Activated CD8-positive, alpha-beta memory T cell treated with anti-CD3 and anti-CD28 coated beads for 36 hours (primary cell): ENCODE data around the gene MAP3K14. TPM values are rescaled to one million over a fixed set of nuclear protein-coding genes. Genes with fewer than 3 reads are reported as not detected.

Experiments
- CTCF ChIA-PET: fragments of 350-600 bp; sonication (Branson Sonifier 250); formaldehyde crosslinking; loops from one replicate; lab custom pipeline; 2021; ENCODE audit warnings: antibody characterized with exemption; lab: Charles Lee
- POLR2A ChIA-PET: fragments of 350-600 bp; sonication (Branson Sonifier 250); formaldehyde crosslinking; loops from one replicate; lab custom pipeline; 2021; ENCODE audit warnings: antibody characterized with exemption; lab: Charles Lee
- total RNA-seq, 2 experiments: library from RNA; stranded (reverse); gene quantifications; one replicate each; pipeline ENCODE4 v1.2.3, GENCODE V29; 2021

MAP3K14 gene
- total RNA-seq, 2 experiments from 2014 or later, result 47.5 to 51.6 TPM

DNA sequence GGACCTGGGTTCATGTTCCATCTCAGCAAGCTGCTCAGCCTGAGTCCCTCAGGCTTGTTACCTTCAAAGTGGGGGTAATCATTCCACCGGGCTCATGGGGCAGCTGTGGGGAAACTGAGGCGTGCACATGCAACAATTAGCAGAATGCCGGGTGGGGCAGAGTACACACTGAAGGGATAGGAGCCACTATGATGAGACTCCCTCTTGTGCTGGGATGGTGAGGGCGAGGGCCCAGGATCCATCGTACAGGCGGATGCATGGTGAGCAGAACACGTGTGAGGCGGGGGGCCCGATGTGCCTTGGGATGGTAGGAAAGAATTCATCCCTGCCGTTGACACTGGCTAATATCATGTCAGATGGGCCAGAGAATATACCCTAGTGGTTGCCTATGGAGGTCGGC, 25.5 kb upstream of the MAP3K14 start:
- CTCF ChIA-PET, result no interaction called here
- POLR2A ChIA-PET, result no interaction called here

DNA sequence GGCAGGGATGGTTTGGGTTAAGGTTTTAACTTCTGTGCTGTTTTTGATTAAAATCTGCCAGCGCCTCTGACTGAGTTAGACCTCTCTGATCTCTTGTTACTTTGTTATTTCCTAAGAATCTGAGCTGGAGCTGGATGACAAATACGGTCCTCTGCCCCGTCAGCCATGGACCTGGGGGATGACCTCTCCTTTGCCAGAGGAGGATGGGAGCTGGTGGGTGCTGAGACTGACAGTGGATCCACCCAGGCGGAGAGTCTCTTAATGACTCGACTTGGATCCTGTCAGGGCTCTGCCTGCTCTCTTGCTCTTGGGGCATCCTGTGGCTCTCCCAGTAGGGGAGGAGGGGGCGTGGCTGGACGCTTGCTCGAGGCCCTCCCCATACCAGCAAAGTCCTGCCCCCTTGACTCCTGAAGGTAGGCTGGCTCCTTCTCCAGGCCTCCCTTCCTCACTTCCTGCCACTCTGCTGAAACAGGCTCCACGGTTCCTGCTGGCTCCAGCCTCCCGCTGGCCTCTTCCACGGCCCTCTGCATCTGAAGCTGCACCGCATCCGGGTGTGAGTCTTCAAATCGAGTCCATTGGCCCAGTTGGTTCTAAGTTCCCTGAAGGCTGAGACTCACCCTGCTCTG, 24.8 kb upstream of the MAP3K14 start:
- POLR2A ChIA-PET, result no interaction called here
- CTCF ChIA-PET, result no interaction called here

DNA sequence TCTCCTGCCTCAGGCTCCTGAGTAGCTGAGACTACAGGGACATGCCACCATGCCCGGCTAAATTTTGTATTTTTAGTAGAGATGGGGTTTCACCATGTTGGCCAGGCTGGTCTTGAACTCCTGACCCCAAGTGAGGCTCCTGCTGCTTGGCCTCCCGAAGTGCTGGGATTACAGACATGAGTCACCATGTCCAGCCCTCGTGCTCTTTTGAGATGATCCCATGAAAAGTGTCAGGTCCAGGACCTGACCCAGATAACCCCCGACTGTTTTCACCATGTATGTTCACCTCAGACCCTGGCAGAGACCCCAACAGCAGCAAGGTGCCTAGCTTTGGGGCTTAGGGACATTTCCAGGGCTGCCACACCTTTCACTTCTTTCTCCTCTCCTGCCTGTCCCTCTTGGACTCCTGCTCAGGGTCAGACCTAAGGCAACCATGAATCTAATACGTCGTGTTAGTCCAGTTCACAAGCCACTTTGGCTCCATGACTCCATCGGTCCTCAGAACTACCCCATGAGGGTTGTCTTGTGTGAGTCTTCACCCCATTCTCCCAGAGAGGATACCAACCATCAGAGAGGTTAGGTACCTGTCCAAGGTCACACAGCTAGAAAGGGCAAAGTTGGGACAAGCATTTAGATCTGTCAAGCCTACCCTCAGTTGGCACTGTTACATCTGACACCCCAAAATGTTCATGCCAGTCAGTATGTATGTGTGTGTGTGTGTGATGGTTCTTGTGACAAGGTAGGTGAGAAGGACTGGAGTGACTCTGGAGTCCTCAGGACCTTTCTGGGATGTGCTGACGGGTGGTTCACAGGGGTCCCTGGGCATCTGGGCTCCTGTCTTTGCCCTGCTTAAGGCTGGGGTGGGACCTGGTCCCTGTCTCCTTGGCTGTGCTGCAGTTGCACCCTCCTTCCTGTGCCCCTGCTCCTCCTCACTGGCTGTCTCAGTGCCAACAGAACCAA, 23.1 kb upstream of the MAP3K14 start:
- POLR2A ChIA-PET, result no interaction called here
- CTCF ChIA-PET, result no interaction called here

DNA sequence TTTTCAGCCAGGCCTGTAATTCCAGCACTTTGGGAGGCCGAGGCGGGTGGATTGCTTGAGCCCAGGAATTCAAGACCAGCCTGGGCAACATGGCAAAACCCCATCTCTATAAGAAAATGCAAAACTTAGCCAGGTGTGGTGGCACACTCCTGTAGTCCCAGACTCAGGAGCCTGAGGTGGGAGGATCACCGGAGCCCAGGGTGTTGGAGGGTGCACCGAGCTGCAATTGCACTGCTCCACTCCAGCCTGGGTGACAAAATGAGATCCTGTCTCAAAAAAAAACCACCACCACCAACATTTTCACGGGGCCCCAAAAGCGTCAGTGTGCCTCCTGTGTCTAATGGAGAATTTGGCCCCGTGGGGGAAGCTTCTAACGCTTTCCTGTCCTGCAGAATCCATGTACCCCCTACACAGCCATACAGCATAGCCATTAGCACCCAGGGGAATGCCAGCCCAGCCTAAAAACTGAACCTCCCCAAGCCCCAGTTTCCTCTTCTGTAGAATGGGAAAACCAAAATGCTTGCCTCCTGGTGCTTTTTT, 22.2 kb upstream of the MAP3K14 start:
- POLR2A ChIA-PET, result no interaction called here
- CTCF ChIA-PET, result no interaction called here

DNA sequence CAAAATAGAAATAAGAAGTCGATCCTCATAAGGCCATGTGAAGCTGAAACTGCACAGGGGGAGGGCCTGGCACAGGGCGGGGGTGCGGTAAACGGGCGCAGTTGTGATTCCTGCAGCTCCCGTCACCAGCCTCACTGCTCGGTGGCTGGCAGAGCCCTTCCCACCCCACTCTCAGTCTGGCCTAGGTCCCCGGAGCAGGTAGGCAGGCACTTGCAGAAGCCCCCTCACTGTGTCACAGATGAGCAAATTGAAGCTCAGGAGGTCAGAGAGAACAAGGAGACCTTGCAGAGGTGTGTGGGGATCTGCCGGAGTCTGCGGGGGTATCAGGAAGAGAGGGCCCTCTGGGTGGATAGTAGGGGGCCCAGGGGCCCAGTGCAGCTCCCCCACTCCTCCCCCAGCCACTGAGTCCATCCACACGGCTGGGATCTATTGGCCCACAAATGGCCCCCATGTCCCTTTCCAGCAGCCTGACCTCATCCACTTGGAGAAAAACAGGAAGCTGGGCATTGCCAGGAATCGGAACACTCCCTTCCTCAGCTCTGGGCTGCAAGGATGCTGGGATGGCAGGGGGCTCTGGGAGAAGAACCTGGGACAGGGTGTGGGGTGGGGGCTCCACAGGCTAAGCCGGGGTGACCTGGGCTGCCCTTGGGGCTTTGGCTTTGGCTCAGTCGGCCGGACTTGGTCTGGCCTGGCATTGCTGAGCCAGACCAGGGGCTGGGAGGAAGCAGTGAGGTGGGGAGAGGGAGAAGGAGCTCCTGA, 21.4 kb upstream of the MAP3K14 start:
- POLR2A ChIA-PET, result no interaction called here

DNA sequence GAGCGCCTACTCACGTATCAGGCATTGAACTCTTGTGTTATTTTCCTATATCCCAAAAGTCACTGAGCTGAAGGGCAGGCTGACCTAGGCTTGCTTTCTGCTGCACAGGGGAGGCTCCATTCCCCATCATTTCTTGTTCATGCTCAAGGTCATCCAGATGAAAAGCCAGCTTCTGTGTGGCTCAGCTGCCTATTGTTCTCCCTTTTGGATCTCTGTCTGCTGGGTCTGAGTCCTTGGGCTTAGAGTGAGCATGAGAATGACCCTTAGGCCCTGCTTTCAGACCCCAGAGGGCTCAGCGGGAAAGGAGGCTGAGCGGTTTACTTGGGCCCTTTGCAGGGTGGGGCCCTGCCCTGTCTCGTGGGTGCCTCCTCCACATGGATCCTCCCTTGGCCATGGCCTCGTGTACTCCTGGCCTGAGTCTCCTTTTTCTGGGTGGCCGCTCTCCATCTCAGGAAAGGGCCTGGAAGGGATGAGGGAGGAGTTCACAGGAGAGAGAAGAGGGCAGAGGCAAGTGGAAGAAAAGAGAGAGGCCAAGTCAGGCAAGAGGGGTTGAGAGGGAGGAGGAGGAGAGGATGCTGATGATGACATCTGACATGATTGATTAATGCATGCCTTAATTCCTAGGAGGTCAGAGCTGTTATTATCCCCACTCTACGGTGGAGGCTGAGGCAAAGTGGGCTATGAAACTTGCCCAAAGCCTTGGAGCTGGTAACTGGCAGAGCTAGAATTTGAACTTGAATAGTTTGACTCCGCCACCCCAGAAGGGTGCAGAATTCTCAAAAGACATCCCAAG, 19.8 kb upstream of the MAP3K14 start:
- CTCF ChIA-PET, result no interaction called here
- POLR2A ChIA-PET, result no interaction called here

More for the DNA sequence above, 21.4 kb upstream of the MAP3K14 start:
- CTCF ChIA-PET, result interaction anchor here (1.0 kb wide), 1 partner anchor 119 kb away, joined by 3 read pairs; no protein-coding TSS in a partner anchor

DNA sequence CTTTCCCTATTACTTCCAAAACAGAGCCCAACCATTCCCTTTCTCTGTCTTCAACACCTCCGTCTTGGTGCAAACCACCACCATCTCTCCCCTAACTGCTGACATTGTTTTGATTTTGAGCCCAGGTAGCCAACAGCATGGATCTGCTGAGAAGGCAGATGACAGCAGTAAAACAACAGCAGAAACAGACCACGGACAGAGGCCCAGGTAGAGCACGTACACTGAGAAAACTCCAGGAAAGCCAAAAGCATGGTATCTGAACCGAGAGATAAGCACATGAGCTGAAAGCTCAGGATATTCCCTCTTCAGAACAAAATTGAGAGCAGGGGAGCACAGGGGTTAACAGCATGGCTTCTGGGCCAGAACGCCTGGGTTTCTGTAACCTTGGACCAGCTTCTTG, 18.9 kb upstream of the MAP3K14 start:
- CTCF ChIA-PET, result no interaction called here
- POLR2A ChIA-PET, result no interaction called here

DNA sequence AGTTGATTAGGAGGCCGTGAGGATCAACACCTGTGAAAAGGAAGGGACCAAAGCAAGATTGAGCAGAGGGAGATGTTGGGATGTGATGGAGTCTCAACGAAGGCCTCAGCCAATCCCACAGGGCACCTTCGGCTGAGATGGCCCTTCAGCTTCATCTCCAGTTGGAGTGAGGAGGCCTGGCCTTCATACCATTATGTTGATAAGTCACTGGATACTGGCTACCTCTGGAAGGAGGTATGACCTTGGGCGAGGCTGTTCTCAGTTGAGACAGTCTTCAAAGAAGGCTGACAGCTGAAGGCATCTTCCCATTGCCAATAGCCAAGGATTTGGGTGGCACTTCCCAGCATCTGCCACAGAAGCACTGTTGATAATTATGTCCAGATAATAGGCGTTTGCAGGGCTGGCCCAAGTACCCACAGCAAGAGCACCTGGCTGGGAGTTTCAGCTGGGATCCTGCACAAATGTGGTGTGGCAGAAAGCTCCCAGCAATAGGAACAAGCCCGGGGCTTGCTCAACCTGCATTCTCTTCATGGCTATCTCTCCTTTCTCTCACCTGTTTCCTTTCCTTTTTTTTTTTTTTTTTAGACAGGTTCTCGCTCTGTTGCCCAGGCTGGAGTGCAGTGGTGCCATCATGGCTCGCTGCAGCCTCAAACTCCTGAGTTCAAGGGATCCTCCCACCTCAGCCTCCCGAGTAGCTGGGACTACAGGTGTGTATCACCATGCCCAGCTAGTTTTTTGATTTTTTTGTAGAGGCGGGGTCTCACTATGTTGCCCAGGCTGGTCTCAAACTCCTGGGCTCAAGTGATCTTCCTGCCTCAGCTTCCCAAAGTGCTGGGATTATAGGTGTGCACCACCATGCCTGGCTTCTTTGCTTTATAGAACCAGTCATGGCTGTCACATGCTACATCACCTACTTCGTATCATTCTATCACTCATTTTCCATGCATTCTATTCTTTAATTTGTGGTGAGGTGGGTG, 18.2 kb upstream of the MAP3K14 start:
- ChIA-PET POLR2A (no interaction called here), CTCF (interaction anchor here (1.7 to 2.1 kb wide), 2 partner anchors 51 to 58 kb away, joined by 5 to 6 read pairs; no protein-coding TSS in a partner anchor)

DNA sequence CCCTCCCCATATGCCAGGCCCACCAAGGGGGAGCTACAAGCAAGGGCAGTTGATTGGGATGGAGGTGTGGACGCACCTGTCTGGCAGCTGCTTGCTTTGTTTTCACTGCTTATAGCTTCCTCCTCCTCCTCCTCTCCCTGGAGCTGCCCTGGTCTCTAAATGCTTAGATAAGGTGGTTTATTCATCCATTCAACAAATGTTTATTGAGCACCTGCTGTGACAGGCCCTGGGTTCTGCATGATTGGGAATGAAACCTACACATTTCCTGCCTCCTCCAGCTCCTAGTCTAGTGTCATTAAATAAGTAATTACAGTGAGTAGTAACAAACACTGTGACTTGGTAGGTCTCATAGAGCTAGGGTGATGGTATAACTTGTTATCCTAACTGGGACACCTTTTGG, 17.4 kb upstream of the MAP3K14 start:
- POLR2A ChIA-PET, result no interaction called here

DNA sequence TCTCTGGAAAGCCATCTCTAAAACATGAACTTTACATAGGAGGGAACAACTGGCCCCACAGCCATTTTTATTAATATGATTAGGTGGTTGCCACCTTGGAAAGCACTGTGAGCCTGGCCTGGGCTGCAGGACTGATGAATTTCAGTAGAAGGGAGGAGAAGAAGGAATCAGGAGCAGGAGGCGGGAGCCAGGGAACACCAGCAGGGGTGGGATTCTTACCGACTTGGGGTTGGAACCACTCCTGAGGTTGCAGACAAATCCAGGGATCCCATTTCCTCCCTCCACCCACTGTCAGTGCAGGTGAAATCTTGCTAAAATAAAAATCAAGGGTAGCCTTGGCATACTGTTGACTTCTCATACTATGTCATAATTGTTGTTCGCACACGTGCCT, 16.9 kb upstream of the MAP3K14 start:
- POLR2A ChIA-PET, result no interaction called here
- CTCF ChIA-PET, result interaction anchor here (0.6 to 2.1 kb wide), 3 partner anchors 52 to 270 kb away, joined by 3 to 6 read pairs (median 5); no protein-coding TSS in a partner anchor

More for the DNA sequence above, 17.4 kb upstream of the MAP3K14 start:
- CTCF ChIA-PET, result interaction anchor here (0.6 to 2.1 kb wide), 3 partner anchors 51 to 271 kb away, joined by 3 to 6 read pairs (median 5); no protein-coding TSS in a partner anchor

DNA sequence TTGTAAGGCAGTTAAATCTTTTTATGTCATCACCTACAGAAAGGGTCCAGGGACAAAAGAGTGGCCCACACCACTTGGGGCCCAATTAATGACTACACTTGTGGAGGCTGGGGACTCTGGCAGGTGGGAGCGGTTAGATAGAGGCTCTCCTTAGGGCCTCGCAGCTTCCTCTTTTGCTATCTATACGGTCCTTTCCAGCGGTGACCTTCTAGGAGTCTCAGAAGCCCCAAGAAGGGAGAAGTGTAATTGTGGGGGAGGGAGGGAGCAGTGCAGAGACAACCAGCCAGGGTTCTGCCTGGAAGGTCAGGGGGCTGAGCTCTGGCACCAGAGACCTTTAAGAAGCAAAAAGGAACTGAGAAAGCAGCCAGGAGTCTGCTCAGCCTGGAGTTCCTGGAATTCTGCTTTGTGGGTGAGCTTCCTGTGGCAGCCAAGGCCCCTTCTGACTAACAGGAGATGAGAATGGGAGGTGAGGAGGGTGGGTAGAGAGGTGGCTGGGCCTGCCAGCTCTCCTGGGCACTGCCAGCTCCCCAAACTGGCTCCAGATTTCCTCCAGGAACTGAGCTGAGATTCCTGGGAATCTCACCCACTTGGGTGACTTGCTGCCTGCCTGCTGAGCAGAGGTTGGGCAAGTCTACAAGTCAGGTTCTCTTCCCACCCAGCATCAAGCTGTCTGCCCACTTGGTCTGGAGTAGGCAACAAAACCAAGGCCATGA, 16.3 kb upstream of the MAP3K14 start:
- ChIA-PET CTCF (interaction anchor here (1.7 to 2.1 kb wide), 2 partner anchors 52 to 56 kb away, joined by 5 to 6 read pairs; no protein-coding TSS in a partner anchor), POLR2A (no interaction called here)

DNA sequence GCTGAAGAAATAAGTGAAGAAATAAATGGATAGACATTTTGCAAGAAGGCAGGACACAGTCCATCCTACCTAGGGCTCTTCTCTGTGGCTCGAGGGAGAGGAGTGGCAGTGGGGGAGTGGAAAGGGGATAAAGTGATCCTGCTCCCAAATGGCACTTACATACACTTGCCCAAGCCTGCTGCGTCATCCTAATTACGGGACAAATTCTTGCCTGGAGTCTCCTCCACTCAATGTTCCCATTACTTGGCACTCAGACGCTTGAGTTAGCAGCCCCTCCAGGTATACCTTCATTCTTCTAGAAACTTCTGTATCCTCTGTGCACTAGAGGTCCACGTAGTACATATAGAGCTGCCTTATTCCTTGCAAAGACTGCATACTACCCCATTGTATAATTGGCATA, 15.7 kb upstream of the MAP3K14 start:
- ChIA-PET CTCF (interaction anchor here (2.1 kb wide), 1 partner anchor 56 kb away, joined by 6 read pairs; no protein-coding TSS in a partner anchor), POLR2A (interaction anchor here (0.5 kb wide), 1 partner anchor 18 kb away, joined by 3 read pairs; no protein-coding TSS in a partner anchor)

DNA sequence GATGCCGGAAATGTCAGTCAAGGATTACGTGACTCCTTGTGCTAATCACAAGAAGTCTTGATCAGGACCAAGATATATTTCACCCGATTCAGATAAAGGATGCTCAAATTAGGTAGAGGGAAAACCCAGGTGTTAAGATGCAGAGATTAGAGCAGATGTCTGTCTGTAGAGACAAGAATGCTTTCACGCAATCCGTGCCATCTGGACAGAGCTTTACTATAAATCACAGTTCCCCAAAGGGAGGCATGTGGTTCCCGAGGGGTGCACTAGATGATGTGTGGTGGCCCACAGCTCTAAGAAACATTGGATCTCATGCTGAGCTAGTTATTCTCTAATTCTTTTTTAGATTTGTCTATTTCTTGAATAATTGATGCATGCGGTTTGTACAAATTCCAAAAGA, 9.8 kb upstream of the MAP3K14 start:
- ChIA-PET POLR2A (interaction anchor here (0.9 kb wide), 1 partner anchor 9 kb away, joined by 3 read pairs; no protein-coding TSS in a partner anchor), CTCF (interaction anchor here (0.6 to 1.7 kb wide), 5 partner anchors 9 to 829 kb away, joined by 3 to 5 read pairs (median 3); no protein-coding TSS in a partner anchor)

DNA sequence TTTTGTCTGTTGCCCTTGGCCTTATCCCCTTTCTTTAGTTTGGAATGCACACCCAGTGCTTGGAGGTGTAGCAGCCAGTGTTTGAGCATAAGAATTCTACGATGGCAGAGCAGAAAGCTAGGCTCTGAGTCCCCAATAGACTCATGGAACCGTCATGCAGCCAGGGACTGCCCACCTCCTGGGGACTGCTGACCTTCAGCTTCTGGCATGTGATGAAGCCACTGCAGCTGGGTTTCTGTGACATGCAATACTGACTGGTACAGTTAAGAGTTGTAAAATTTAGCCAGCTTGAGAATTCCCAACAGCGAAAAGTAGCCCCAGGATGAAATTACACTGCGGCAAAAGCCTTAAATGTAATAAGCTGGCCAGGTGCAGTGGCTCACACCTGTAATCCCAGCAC, 9.0 kb upstream of the MAP3K14 start:
- POLR2A ChIA-PET, result interaction anchor here (0.9 kb wide), 1 partner anchor 8 kb away, joined by 3 read pairs; no protein-coding TSS in a partner anchor
- CTCF ChIA-PET, result interaction anchor here (0.9 to 1.7 kb wide), 4 partner anchors 8 to 60 kb away, joined by 3 to 5 read pairs (median 4); no protein-coding TSS in a partner anchor

DNA sequence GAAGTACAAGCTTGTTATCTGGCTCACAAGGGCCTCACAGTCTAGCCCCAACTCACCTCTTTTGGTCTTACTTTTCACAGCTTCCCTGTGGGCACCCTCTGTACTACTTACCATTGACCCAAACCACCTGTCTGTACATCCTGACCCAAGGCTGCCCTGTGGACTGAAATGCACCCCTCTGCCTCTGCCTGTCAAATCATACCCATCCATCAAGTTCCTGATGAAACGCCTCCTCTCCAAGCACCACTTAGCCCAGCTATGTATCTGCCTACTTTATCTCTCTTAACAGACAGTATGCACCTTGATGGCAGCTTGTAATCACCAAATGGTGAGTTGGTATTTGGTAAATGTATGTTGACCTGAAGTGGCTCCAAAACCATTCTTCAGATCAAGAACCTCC, 7.5 kb upstream of the MAP3K14 start:
- ChIA-PET POLR2A (no interaction called here), CTCF (interaction anchor here (0.6 to 1.3 kb wide), 3 partner anchors 58 to 108 kb away, joined by 3 to 5 read pairs (median 3); no protein-coding TSS in a partner anchor)

DNA sequence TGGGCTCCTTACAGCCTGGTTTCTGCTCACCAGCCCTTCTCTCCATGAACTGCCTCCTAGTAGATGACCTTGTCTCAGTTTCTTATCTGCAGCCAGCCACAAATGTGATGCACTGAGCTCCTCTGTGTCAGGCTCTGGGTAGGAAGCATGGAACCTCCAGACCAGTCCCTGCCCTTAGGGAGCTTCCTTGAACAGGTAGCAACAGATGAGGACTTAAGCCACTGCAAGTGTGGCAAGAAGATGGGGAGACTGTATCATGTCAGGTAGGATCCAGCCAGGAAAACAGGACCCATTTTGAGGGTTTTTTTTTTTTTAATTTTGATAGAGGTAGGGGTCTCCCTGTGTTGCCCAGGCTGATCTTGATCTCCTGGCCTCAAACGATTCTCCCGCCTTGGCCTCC, 5.3 kb upstream of the MAP3K14 start:
- POLR2A ChIA-PET, result interaction anchor here (0.7 kb wide), 1 partner anchor 1918 kb away, joined by 3 read pairs; no protein-coding TSS in a partner anchor
- CTCF ChIA-PET, result no interaction called here
